ENCODE results near the gene ABHD15.

Gene ABHD15

DNA sequence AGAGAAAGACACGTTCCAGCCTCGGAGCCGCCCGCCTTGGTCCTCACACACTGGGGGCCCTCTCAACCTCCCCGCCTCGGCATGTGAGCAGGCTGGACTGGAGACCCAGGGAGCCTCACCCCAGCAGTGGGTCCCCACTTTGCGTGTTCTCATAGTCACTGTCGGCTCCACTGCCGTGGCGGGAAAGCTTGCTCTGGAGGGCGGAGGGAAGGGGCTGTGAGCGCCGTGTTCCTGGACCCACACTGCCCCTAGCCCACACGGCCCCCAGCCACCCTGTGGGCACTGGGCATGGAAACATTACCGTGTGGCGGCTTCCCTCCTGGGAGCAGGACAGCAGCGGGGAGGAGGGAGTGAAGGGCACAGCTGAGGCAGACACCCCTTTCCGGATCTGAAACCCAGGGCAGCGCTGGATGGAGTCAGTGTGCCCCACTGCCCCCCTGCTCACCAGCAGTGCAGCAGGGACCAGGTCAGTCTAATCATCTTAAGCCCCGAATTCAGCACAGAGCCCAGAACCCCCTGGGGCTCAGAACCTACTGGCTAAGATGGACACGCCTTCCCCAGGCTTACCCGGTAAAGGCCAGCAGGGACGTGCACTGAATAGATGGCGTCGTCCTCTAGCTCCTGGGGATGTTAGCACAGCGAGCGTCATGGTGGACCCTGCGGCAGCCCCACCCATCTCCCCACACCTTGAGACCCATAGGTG, 8.8 kb upstream of the ABHD15 start:
- no peak for TF ChIP-seq JUND (IDR thresholded peaks at IDR 0.05; ENCODE audit: low read depth)
- DNase-seq (ENCODE audit: low read depth in 1 of 2, low spot score in 1 of 2) = no peak
- in situ Hi-C loops (cut with HindIII; ENCODE audit: low pct_unique_long_range_greater_than_20kb, low sequenced_read_pairs) = no loop called here

DNA sequence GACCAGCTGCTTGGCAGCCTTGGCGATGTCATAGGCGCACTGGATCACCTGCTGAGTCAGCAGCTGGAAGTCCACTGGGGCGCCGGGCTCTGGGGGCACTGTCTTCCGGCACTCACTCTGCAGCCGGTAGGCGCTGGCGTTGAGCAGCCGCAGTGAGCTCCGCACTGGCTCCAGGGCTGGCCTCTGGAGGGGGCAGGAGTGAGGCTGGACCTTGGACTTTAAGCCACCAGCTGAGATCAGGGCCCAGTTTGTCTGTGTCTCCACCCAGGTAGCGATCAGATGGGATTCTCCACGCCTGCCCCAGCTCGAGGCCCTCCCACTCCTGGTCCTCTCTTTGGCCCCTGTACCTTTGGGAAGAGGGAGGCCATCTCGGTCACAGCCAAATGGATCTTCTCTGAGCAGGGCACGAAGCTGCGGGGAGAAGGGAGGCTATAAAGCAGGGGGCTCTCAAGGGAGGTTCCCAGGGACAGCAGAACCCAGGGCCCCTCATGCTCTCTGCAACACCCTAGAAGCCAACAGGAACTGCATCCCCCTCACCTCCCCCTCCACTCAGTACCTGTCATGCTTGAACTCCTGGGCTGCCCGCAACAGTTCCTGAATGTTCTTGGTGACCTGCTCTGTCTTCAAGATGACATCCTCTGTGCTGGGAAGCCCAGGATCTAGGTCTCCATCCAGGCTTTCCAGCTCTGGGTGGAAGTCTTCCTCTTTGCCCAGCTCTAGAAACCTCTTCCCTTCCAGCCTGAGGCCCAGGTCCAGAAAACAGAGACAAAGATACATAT, 8.1 kb upstream of the ABHD15 start:
- in situ Hi-C loops (cut with HindIII; ENCODE audit: low pct_unique_long_range_greater_than_20kb, low sequenced_read_pairs) = no loop called here
- no peak for TF ChIP-seq JUND (IDR thresholded peaks at IDR 0.05; ENCODE audit: low read depth)
- no peak for DNase-seq (ENCODE audit: low read depth in 1 of 2, low spot score in 1 of 2)

- TF ChIP-seq JUND (IDR thresholded peaks at IDR 0.05; ENCODE audit: low read depth) = no peak
- no peak for DNase-seq (ENCODE audit: low read depth in 1 of 2, low spot score in 1 of 2)
- in situ Hi-C loops (cut with HindIII; ENCODE audit: low pct_unique_long_range_greater_than_20kb, low sequenced_read_pairs) = no loop called here
Observed at GRCh38 chr17:29573871-29574731, 7.3 kb upstream of the ABHD15 start.

GRCh38 chr17:29573558-29573869, 6.7 kb upstream of the ABHD15 start:
- no peak for DNase-seq (ENCODE audit: low read depth in 1 of 2, low spot score in 1 of 2)
- in situ Hi-C loops (cut with HindIII; ENCODE audit: low pct_unique_long_range_greater_than_20kb, low sequenced_read_pairs) = no loop called here
- no peak for TF ChIP-seq JUND (IDR thresholded peaks at IDR 0.05; ENCODE audit: low read depth)

GRCh38 chr17:29572691-29573557, 6.1 kb upstream of the ABHD15 start:
- in situ Hi-C loops (cut with HindIII; ENCODE audit: low pct_unique_long_range_greater_than_20kb, low sequenced_read_pairs) = no loop called here
- DNase-seq (ENCODE audit: low read depth in 1 of 2, low spot score in 1 of 2) = no peak
- TF ChIP-seq JUND (IDR thresholded peaks at IDR 0.05; ENCODE audit: low read depth) = no peak

GRCh38 chr17:29571883-29572681, 5.2 kb upstream of the ABHD15 start:
- TF ChIP-seq JUND (IDR thresholded peaks at IDR 0.05; ENCODE audit: low read depth) = no peak
- in situ Hi-C loops (cut with HindIII; ENCODE audit: low pct_unique_long_range_greater_than_20kb, low sequenced_read_pairs) = no loop called here
- no peak for DNase-seq (ENCODE audit: low read depth in 1 of 2, low spot score in 1 of 2)

DNA sequence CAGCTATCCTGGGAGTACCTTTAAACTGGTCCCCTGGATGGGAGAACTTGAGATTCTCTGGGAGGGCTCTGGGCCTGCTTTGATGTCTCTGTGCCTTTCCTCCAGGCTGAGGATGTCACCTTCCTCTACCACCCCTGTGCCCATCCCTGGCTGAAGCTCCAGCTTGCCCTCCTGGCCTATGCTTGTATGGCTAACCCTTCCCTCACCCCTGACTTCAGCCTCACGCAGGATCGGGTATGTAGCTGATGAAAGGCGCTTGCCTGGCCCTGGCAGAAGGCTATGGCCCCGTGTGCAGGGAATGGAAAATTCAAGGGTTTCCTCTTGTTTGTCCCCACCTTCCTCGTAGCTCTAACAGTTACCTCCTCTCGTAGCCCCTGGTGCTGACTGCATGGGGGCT, 4.6 kb upstream of the ABHD15 start:
- no peak for TF ChIP-seq JUND (IDR thresholded peaks at IDR 0.05; ENCODE audit: low read depth)
- in situ Hi-C loops (cut with HindIII; ENCODE audit: low pct_unique_long_range_greater_than_20kb, low sequenced_read_pairs) = no loop called here
- DNase-seq (ENCODE audit: low read depth in 1 of 2, low spot score in 1 of 2) = no peak

- TF ChIP-seq JUND (IDR thresholded peaks at IDR 0.05; ENCODE audit: low read depth) = no peak
- DNase-seq (ENCODE audit: low read depth in 1 of 2, low spot score in 1 of 2) = no peak
- in situ Hi-C loops (cut with HindIII; ENCODE audit: low pct_unique_long_range_greater_than_20kb, low sequenced_read_pairs) = no loop called here
Observed at GRCh38 chr17:29570521-29570920, 3.7 kb upstream of the ABHD15 start.

GRCh38 chr17:29569245-29569950, 2.6 kb upstream of the ABHD15 start:
- no peak for DNase-seq (ENCODE audit: low read depth in 1 of 2, low spot score in 1 of 2)
- in situ Hi-C loops (cut with HindIII; ENCODE audit: low pct_unique_long_range_greater_than_20kb, low sequenced_read_pairs) = no loop called here
- TF ChIP-seq JUND (IDR thresholded peaks at IDR 0.05; ENCODE audit: low read depth) = no peak

DNA sequence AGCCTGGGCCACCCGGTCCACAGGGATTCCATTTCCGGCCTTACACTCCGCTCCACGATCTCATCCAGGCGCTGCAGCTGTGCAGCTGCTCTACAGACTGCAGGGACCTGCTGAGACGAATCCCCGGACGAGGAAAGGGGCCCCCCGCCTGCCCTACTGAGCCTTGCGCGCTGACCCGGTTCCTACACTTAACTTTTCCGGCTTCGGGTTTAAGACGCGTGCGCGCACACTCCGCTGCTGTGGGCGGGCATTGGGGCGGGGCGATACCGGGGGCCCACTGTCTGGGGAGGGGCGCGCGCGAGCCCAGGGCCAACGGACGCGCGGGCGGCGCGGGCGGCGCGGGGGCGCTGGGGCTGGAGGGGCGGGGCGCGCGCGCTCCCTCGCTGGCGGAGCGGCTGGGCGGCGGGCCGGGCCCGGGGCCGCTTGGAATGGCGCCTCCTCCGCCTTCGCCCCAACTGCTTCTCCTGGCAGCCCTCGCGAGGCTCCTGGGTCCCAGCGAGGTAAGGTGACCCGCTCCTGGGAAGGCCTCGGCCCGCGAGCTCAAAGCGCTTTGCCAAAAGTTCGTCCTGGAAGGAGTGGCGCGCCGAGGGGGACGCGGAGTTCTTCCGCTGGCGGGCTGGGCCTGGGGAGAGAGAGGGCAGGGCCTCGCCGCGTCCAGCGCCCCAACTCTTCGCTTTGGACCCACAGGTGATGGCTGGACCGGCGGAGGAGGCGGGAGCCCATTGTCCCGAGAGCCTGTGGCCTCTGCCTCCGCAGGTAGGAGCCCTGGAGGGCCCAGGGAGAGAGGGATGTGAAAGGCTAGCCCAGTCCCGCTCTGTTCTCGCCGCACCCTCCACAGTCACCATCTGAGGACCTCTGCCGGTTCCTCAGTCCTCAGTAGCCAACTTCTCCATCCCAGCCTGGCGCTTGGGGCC, 1.8 kb upstream of the ABHD15 start, which contains the start of gene TP53I13:
TSS of gene TP53I13 (plus strand) at position 371 of the 914 bp plus-strand sequence. CDS start at position 429, 58 bp downstream.
- no peak for TF ChIP-seq JUND (IDR thresholded peaks at IDR 0.05; ENCODE audit: low read depth)
- in situ Hi-C loops (cut with HindIII; ENCODE audit: low pct_unique_long_range_greater_than_20kb, low sequenced_read_pairs) = no loop called here

More for the DNA sequence above, 1.8 kb upstream of the ABHD15 start, which contains the start of gene TP53I13:
- peak; percentile 94 to 97 for DNase-seq (ENCODE audit: low read depth in 1 of 2, low spot score in 1 of 2)
